ENCODE measurements around the gene ARL11.

Gene ARL11

DNA sequence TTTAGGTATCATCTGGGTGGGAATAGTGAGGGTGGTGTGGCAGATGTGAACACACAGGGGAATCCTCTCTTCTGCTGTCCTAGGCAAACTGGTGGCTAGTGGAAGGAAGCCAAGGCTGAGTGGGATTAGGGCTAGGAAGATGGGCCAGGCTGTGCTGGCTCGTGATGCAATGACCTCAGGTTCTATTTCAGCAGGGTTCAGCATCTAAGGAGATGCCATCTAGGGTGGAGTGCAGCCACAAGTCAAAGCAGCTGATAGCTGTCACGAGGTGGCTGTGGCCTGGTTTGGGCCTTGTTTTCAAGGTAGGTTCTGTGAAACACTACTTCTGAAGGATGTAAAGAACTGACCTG lies 21.6 kb downstream of the ARL11 start:
- DNase-seq = no peak

DNA sequence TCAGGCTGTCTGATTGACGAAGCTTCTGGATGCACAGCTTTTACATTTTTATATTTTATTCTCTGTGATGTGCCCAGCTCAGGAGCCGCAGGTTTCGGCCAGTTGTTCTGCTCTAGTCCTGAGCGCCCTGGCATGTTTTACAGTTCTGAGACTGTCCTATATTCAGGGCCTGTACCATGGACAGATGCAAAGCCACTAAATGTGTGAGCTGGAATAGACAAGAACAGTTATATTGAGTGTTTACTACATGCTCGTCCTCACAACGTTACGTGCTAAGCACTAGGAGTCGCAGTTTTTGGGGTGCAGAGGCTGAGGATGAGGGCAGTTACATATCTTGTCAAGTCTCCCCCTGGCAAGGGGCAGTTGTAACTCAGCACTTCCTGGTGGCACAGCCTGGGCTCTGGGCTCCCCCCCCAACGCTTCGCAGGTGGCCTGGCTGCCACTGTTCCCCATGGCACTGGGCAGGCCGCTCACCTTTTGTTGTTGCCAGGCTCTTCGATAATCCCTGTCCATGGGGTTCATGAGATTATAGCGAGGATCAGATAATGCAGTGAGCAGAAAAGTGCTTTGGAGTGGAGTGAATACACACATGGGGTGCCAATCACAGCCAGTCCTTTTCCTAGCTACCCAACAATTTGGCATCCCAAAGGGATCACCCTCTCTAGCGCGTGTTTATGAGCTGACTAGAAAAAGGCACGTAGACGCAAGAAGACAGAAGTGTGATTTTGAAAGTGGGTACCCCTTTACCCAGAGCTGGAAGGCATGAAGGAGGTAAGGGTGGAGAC lies 23.5 kb downstream of the ARL11 start:
- DNase-seq = no peak

DNA sequence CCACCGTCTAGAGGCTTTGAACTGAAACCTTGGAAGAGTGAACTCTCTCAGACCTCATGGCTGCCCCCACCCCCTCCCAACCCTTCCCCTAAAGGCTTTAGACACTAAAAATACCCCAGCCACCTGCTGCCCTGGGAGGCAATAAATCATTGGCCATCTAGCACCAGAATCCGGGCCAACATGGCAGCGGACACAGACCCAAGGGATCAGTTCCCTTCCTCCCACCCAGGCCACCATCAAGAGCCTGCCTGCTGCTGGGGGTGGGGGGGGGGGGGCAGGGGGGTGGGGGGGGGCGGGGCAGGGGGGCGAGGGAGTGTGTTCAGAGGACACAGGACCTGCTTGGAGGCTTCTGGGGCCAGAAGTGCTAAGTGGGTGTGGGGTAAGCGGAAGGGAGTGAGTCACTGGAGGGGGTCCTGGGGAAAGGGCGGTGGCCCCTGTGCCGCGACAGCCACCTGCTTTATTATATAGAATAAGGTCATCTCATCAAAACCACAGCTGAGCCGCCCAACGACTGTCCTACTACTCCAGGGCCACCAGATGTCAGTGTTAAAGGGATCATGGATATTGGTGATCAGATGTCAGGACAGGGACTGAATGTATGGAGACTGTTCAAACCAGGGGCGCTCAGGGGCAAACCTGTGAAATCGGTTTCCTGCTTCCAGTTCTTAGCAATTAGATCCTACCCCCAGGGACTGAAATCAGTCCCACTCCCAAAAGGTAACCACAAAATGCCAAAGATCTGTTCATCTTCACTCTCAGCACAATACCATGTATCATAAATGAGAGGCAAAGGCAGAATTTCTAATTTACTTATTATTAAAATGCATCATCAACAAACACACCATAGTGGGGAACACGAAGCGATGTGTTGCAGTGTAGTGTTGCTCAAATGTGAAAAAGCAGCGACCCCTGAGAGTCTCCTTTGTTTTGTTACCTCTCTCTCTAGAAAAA lies 24.3 kb downstream of the ARL11 start:
- DNase-seq = no peak

DNA sequence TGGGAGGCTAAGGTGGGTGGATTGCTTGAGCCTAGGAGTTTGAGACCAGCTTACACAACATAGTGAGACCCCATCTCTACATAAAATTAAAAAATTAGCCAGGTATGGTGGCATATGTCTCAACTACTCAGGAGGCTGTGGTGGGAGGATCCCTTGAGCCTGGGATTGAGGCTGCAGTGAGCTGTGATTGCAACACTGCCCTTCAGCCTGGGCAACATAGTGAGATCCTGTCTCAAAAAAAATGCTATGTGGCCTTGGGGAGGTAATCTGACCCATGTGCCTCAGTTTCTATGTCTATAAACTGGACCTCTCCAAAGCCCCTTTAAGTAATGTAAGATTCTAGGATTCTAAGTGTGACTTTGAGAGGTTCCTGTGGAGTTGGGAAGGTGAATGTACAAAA lies 25.2 kb downstream of the ARL11 start:
- DNase-seq = no peak

DNA sequence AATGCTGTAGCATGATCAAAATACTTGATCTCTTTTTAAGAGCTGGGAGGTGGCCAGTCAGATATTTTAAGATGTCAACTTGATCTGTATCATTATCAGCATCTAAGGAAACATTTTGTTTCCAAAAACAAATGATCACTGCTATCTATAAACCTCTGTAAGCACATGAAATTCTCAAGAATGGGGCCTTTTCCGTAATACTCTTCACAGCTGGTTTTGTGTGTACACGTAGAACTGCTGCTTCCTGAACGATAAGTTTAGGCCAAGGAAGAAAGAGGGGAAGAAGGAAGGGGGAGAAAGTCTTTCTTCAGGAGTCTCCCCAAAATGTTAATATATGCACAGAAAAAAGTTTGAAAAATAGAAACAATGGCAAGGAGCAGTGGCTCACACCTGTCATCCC lies 25.7 kb downstream of the ARL11 start:
- DNase-seq = no peak

DNA sequence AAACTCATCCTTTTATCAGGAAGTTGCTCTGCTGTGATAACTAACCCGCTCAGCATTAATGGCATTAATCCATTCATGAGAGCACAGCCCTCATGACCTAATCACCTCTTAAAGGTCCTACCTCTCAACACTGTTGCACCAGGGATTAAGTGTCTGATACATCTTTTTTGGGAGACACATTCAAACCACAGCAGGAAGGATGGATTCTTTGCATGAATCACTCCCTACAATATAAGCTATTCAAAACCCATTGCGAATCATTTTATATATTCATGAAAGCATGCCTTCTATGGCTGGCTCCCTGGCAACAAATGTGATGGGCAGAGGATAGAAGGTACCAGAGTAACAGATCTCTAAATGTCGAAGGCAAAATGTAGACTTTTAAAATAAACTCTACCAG lies 27.6 kb downstream of the ARL11 start:
- no peak for DNase-seq

DNA sequence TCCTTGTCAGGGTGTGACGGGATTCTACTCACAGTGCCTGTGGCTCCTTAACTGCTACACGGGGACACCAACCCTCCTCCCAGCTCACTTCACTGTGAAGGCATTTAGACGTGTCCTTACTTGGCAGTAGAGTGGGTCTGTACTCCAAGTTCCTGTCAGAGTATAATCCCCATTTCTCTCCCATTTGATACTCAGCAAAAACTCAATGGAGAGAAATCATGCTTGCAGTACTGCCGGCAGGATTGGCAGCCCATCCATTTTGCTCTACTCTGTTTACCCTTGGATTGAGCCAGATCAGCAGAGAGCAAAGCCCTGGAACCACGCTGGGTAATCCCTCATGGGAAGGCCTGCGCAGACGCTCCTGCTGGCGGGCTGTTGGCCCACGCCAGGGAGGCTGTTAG lies 28.9 kb downstream of the ARL11 start:
- no peak for DNase-seq

DNA sequence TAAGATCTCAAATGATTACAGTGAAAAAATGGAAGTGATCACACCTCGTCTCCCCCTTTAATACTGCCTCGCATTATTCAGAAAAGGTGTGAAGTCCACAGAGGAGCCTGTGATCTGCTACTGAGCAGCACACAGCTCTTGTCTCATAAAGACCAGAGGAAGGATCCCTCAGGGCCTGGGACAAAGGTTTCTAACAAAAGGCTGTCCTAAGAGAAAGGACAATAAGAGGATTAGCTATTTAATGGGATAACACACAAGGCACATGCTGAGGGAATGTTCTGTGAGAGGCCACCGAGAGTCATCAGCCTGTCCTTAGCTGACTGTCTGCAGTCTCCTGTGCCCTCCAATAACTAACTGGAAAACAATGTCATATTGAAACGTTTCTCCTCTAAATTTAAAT lies 36.3 kb downstream of the ARL11 start:
- no peak for DNase-seq

DNA sequence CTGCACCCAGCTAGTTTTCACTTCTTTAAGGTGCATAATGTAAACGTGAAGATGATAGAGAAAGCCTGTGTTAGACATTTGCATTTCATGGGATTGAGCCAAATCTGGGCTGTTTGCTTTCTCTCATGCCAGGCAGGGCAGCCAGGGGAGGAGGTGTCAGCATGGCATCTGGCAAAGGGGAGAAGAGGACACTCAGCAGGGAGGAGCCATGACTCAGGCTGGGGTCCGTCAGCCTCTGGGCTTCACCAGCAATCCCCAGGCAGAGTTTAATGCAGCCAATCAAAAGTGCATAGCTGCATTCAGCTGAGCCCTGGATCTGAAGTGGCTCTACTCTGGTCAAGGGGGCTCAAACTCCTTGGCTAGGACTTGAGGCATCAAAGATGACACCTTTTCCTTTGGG lies 39.5 kb downstream of the ARL11 start:
- DNase-seq = no peak

DNA sequence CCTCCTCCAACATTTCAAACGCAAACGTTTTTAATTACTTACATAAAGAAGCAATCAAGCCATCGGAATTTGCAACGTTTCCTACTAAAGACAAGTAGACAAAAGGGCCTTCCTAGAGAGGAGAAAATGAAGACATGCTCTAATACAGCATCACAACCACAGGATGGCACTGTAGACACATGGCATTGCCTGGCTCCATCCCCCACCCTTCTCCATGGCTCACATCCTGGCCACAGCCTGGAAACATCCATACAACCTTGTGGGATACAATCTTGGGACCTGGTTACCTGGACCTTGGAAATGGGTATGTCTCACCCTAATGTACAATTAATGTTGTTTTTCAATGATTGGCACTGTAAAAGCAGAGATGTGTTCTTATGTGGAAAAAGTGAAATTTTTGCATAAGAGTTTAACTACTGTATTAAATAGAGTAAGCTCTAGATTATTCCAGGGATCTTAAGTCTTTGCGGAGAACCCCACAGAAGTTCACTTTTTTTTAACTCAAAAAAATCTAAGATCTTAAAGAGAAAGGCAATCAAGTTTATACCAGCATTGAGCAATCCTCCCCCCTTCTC lies 41.5 kb downstream of the ARL11 start:
- DNase-seq = no peak

DNA sequence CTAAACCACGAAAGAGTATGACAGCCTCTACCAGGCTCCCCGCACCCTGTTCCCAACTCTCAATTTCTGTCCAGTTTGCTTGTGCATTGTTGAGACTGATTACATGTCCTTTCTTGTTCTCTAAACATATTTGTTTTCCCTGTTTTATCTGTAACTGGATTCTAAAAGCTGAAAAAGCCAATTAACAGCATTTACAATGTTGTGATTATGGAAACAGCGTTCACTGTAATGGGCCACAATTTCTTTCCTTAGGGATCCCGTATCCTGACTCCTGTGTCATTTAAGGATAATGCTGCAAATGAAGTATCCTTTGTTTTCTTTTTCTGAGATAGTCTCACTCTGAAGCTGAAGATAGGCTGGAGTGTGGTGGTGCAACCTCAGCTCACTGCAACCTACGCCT lies 42.5 kb downstream of the ARL11 start:
- no peak for DNase-seq

DNA sequence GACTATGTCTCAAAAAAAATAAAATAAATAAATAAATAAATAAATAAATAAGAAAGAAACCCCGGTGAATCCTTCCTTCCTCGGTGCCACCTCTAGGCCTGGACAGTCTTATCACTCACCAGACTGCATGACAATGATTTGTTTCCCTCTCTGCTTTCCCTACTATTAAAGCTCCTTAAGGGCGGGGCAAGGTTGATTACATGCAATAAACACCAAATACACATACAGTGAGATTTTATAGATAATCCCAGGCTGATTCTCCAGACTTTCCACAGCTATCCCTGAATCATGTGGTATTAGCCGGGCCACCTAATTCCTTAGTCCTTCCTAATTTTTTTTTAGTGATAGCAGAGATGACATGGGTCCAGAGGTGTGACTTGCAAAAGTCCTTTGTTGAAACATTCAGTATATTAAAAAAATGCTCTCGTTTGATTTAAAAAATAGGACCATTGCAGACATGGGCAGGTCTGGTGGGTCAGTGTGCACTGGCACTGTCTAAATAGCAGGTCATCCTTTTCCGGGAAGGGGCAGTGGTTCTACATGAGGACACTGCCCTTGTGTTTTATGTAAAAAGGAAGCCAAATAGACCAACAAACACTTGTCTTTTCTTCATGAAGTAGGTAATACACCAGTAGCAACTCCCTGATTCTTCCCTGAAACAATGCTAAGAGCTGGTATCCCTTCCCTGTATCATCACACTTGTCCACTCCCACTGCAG lies 48.4 kb downstream of the ARL11 start:
- no peak for DNase-seq

DNA sequence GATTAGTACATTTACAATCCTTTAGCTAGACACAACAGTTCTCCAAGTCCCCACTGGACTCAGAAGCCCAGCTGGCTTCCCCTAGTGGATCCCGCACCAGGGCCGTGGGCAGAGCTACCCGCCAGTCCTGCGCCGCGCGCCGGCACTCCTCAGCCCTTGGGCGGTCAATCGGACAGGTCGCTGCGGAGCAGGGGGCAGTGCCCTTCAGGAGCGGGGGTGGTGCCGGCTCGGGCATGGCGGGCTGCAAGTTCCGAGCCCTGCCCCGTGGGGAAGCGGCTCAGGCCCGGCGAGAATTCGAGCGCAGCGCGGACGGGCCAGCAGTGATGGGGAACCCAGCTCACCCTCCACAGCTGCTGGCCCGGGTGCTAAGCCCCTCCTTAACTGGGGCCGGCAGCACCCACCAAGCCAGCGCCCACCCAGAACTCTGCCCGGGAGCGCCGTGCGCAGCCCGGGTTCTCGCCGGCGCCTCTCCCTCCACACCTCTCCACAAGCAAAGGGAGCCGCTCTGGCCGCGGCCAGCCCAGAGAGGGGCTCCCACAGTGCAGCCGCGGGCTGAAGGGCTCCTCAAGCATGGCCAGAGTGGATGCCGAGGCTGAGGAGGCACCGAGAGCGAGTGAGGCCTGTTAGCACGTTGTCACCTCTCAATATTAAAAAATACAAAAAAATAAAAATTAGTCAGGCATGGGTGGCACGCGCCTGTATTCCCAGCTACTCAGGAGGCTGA lies 50.0 kb downstream of the ARL11 start:
- no peak for DNase-seq

DNA sequence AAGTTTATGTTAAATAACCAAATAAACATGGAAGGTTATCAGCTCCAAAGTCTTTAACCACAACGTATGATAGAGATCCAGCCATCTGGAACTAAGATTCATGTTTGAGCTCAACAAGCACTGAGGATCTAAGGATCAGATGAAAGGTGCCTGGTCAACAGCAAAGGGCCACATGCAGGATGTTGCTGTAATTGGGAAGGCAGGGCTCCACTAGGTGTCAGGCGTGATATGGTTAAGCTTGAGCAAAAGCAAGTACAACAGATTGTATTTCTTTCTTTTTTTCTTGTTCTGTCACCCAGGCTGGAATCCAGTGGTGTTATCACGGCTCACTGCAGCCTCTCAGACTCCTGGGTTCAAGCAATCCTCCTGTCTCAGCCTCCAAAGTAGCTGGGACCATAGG lies 50.9 kb downstream of the ARL11 start:
- no peak for DNase-seq

DNA sequence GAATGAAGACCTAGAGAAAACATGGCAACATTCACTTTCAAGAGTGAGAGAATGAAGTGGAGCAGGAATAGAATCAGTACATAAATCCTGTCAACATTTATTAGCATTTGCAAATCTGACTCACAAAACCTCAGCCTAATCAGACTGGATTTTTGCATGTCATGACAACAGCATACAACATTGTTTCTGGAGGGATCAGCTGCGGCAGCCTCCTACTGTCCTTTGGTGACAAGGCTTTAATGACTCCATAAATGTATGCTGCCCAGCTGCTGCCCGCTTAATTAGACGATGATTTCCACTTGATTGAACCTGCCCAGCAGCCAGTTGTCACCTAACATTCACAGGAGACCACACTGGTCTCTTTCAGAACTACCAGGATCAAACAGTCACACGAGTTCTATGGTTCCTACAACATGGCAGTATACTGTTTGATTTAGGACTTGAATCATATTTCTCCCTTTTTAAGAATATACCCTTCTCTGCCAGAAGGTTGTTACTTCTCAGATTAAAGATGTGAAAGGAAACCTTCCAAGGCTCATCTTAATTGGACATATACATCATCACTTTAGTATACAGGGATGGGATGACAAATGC lies 53.6 kb downstream of the ARL11 start:
- DNase-seq = no peak
